ENCODE measurements around the gene UGCG.
A peak's percentile ranks its signal among the peaks of the same experiment; 100 is the strongest.
"Not testable (repeated sequence)": the region's sequence is repeated elsewhere in the genome, so short reads cannot be mapped to it uniquely, and the experiment has no call there.

UGCG gene

DNA sequence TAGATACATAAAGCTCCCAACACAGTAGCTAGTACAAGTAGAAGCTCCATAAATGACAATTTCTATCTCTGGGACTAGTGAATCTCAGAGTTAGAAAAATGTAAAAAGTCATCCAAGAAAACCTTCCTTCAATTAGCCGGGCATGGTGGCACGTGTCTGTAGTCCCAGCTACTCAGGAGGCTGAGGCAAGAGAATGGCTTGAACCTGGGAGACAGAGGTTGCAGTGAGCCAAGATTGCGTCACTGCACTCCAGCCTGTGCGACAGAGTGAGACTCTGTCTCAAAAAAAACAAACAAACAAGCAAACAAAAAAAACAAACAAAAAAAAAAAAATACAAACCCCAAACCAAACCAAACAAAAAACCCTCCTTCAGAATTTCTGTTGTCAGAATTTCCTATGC lies 63.9 kb downstream of the UGCG start:
- Mint-ChIP-seq H3K27me3 (peaks cover 38% of the 10 kb centered on the region), H3K4me1 (peaks cover 23% of the 10 kb centered on the region)
- H3K9me3 Mint-ChIP-seq, H3K27ac Mint-ChIP-seq, H3K4me3 Mint-ChIP-seq, H3K36me3 Mint-ChIP-seq, DNase-seq: not testable (repeated sequence)
- CTCF ChIA-PET, result interaction anchor here (0.8 kb wide), 1 partner anchor 362 kb away, joined by 3 read pairs; no protein-coding TSS in a partner anchor

DNA sequence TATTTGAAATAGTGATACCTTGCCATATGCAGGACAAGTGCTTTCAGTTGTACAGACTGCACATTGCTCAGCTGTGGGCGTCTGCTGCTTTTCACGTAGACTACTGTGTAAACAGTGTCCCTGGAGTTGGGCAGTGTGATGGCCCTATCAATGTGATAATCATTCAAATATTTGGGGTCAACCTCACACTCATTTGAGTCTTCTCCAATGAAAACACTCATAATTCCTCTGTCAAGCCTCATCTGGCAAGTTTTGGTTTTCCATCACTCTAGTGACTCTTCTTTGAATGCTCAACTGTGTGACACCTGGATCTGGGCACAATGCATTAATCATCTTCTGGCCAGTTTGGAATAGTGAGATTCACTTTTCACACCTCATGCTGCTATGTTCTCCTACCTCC lies 64.4 kb downstream of the UGCG start:
- no peaks in the 10 kb centered on the region for H3K9me3 Mint-ChIP-seq
- CTCF ChIA-PET, result interaction anchor here (0.6 kb wide), 1 partner anchor 10 kb away, joined by 3 read pairs; no protein-coding TSS in a partner anchor
- no peak overlapping the region for H3K27ac Mint-ChIP-seq
- DNase-seq, result no peak
- H3K27me3 Mint-ChIP-seq, result peaks cover 35% of the 10 kb centered on the region
- no peak overlapping the region for H3K4me3 Mint-ChIP-seq
- peaks cover 20% of the 10 kb centered on the region for H3K4me1 Mint-ChIP-seq
- H3K36me3 Mint-ChIP-seq, result no peaks in the 10 kb centered on the region

DNA sequence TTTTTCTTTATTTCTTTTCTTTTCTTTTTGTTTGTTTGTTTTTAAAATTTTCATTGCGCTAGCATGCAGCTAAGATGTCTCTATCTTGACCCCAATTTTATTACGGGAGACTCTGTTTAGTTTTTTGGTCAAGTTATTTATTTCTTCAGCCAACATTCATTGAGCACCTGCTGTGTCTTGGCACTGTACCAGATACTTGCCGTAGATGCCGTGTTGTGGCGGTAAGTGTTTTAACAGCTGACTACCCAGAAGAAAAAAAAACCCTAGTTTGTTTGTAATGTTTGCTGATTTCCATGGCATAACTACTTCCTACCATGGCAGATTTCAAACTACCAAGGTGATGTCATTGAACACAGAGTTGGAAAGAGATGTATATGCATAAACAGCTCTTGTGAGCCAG lies 65.0 kb downstream of the UGCG start:
- DNase-seq, result no peak
- Mint-ChIP-seq H3K4me3 (no peak overlapping the region), H3K36me3 (no peaks in the 10 kb centered on the region), H3K9me3 (no peaks in the 10 kb centered on the region), H3K27me3 (peaks cover 34% of the 10 kb centered on the region), H3K27ac (no peak overlapping the region), H3K4me1 (peaks cover 20% of the 10 kb centered on the region)
- CTCF ChIA-PET, result no interaction called here

DNA sequence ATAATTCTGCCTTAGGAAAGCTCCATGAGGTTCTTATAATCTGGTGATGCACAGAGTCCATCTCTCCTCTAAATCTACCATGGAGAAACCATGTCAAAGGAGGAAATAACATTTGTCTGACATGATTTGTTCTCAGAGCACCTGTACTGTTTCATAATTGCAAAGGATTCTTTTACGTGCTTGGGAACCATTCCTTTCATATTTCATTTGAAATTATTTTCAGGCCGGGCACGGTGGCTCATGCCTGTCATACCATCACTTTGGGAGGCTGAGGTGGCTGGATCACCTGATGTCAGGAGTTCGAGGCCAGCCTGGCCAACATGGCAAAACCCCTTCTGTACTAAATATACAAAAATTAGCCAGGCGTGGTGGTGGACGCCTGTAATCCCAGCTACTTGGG lies 65.4 kb downstream of the UGCG start:
- Mint-ChIP-seq H3K27me3 (peaks cover 37% of the 10 kb centered on the region), H3K36me3 (no peaks in the 10 kb centered on the region), H3K27ac (no peak overlapping the region), H3K4me3 (no peak overlapping the region), H3K4me1 (peaks cover 20% of the 10 kb centered on the region), H3K9me3 (no peaks in the 10 kb centered on the region)
- no peak for DNase-seq
- CTCF ChIA-PET, result no interaction called here

DNA sequence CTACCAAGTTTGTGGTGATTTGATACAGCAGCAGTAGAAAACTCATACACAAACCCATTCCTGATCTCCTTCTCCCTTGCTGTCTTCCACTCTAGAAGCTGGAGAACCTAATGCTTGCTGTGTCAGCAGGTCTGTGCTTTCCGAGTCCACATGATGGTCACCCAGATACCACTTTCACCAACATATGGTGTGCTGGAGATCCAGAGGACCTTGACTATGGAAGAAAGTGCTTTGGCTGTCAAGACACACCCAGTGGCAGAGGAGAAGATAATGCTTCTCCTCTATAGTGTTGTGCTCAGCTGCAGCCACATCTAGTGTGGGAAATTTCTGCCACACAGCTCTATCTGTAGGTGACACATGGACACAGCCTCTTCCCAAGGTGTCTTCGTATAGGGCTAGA lies 67.4 kb downstream of the UGCG start:
- Mint-ChIP-seq H3K4me1 (peaks cover 4% of the 10 kb centered on the region), H3K36me3 (no peaks in the 10 kb centered on the region), H3K4me3 (no peak overlapping the region), H3K27me3 (peaks cover 39% of the 10 kb centered on the region), H3K9me3 (no peaks in the 10 kb centered on the region), H3K27ac (no peak overlapping the region)
- no peak for DNase-seq
- CTCF ChIA-PET, result no interaction called here

DNA sequence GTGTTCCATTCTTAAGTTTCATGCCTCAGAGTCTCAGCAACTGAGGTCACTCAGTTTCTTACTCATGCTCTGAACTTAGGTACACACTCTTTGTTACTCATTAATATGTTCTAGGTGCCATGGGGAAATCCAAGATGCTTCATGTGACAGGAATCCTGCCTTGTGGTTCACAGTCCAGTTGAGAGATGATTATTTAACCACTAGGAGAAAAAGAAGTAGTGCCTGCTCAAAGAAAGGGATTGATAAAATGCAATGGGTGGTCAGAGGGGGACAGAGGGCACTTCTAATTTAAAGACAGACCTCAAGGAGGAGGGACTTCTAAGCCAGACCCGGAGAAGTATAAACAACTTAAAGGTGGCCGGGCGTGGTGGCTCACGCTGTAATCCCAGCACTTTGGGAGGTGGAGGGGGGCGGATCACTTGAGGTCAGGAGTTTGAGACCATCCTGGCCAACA lies 69.0 kb downstream of the UGCG start:
- no peaks in the 10 kb centered on the region for H3K36me3 Mint-ChIP-seq
- no peak for DNase-seq
- H3K27ac Mint-ChIP-seq, result no peak overlapping the region

DNA sequence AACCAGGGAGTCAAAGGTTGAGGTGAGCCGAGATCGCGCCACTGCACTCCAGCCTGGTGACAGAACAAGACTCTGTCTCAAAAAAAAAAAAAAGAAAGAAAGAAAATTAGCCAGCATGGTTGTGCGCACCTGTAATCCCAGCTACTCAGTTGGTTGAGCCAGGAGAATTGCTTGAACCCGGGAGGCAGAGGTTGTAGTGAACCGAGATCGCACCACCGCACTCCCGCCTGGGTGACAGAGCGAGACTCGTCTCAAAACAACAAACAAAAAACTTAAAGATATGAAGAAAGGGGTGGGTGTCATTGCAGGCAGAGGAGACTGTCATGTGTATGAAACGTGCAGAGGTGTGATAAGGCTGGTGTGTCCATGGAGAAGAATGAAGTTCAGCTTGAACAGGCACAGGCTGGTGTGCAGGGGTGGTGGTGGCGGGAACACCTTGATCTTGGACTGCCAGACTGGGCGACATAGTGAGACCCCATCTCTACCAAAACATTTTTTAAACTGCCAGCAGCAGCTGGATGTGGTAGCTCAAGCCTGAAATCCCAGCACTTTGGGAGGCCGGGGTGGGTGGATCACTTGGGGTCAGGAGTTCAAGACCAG lies 69.6 kb downstream of the UGCG start:
- H3K36me3 Mint-ChIP-seq, result no peaks in the 10 kb centered on the region
- H3K4me1 Mint-ChIP-seq, result no peaks in the 10 kb centered on the region
- CTCF ChIA-PET, result no interaction called here
- no peak for DNase-seq
- H3K4me3 Mint-ChIP-seq, result no peak overlapping the region
- H3K9me3 Mint-ChIP-seq, result no peaks in the 10 kb centered on the region
- H3K27me3 Mint-ChIP-seq, result peaks cover 25% of the 10 kb centered on the region
- H3K27ac Mint-ChIP-seq, result no peak overlapping the region

More for the DNA sequence above, 69.0 kb downstream of the UGCG start:
- CTCF ChIA-PET, result no interaction called here
- Mint-ChIP-seq H3K4me1 (no peaks in the 10 kb centered on the region), H3K27me3 (peaks cover 32% of the 10 kb centered on the region), H3K4me3 (no peak overlapping the region), H3K9me3 (no peaks in the 10 kb centered on the region)

DNA sequence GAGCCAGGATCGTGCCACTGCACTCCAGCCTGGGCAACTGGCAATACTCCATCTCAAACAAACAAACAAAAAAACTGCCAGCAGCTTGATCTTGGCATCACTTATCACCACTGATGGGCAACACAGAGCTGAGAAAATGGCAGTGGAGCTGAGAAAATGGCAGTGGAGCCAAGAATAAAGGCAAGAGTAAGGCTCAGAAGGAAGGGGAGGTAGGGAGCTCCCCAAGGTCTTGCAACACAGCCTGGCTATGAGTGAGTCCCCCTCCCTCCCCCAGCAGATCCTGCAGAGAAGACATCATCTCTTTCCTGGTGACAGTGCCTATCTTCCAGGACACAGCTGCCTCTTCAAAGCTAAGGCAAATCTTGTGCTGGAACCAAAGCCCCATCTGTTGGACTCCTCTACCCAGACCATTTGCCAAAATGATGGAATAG lies 70.3 kb downstream of the UGCG start:
- DNase-seq, result no peak

DNA sequence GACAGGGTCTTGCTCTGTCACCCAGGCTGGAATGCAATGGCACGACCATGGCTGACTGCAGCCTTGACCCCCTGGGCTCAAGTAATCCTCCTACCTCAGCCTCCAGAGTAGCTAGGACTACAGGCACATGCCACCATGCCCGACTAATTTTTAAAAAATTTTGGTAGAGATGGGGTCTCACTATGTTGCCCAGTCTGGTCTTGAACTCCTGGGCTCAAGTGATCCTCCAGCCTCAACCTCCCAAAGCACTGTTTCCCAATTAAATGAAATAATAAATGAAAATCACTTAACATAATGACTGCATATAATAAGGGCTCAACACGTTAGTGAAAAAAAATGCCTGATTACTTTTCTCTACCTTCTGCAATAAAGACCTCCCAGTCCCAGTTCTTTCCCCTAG lies 71.0 kb downstream of the UGCG start:
- no peak overlapping the region for H3K4me3 Mint-ChIP-seq
- CTCF ChIA-PET, result no interaction called here

More for the DNA sequence above, 70.3 kb downstream of the UGCG start:
- no peak overlapping the region for H3K4me3 Mint-ChIP-seq
- no peaks in the 10 kb centered on the region for H3K4me1 Mint-ChIP-seq
- H3K27ac Mint-ChIP-seq, result no peak overlapping the region
- no peaks in the 10 kb centered on the region for H3K36me3 Mint-ChIP-seq
- CTCF ChIA-PET, result no interaction called here
- H3K27me3 Mint-ChIP-seq, result peaks cover 21% of the 10 kb centered on the region
- H3K9me3 Mint-ChIP-seq, result no peaks in the 10 kb centered on the region

DNA sequence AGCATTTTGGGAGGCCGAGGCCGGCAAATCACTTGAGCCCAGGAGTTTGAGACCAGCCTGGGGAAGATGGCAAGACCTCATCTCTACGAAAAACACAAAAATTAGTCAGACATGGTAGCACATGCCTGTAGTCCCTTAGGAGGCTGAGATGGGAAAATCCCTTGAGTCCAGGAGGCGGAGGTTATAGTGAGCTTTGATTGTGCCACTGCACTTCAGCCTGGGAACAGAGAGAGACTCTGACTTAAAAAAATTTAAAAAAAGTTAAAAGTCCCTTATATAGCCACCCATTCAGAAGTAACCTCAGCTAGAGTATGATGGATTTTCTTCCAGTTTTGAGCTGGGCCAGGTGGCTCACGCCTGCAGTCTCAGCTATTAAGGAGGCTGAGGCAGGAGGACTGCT lies 72.4 kb downstream of the UGCG start:
- Mint-ChIP-seq H3K36me3 (no peaks in the 10 kb centered on the region), H3K4me1 (no peaks in the 10 kb centered on the region), H3K9me3 (no peaks in the 10 kb centered on the region), H3K27ac (no peak overlapping the region), H3K4me3 (no peak overlapping the region), H3K27me3 (peaks cover 12% of the 10 kb centered on the region)
- CTCF ChIA-PET, result no interaction called here
- DNase-seq, result no peak

More for the DNA sequence above, 71.0 kb downstream of the UGCG start:
- Mint-ChIP-seq H3K36me3 (no peaks in the 10 kb centered on the region), H3K4me1 (no peaks in the 10 kb centered on the region), H3K27me3 (peaks cover 16% of the 10 kb centered on the region), H3K27ac (no peak overlapping the region), H3K9me3 (no peaks in the 10 kb centered on the region)
- DNase-seq, result no peak

DNA sequence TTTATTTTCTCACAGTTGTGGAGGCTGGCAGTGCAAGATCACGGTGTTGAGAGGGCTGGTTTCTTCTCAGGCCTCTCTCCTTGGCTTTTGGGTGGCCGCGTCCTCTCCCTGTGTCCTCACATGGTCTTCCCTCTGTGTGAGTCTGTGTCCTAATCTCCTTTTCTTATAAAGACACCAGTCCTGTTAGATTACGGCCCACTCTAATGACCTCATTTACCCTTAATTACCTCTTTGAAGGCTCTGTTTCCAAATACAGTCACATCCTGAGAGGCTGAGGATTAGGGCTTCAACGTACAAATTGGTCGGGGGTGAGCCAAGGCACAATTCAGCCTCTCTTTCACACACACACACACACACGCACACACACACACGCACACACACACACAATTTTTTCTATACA lies 73.0 kb downstream of the UGCG start:
- H3K9me3 Mint-ChIP-seq, result no peaks in the 10 kb centered on the region
- no peaks in the 10 kb centered on the region for H3K4me1 Mint-ChIP-seq
- no peak overlapping the region for H3K4me3 Mint-ChIP-seq
- H3K27ac Mint-ChIP-seq, result no peak overlapping the region
- H3K27me3 Mint-ChIP-seq, result peaks cover 14% of the 10 kb centered on the region
- no peak for DNase-seq
- H3K36me3 Mint-ChIP-seq, result no peaks in the 10 kb centered on the region
- CTCF ChIA-PET, result no interaction called here

DNA sequence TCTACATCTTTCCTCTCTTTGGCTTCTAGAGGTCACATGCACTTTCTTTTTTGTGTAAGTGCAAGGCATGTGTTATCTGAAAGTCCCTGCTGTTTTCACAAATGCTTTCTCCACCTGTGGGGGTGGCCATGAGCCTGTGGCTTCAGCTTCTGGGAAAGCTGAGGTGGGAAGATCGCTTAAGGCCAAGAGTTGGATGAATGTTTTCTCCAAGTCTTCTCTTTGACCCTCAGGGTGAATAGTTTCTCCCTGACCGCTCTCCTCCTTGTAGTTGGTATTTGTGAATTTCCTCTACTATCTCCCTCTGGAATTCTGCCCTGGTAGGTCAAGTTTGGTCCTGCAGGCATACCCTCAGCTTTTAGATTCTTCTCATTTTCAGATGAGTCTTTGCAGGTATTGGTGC lies 74.2 kb downstream of the UGCG start:
- CTCF ChIA-PET, result no interaction called here
- no peaks in the 10 kb centered on the region for H3K36me3 Mint-ChIP-seq
- H3K4me3 Mint-ChIP-seq, result no peak overlapping the region
- no peaks in the 10 kb centered on the region for H3K9me3 Mint-ChIP-seq
- no peak for DNase-seq
- H3K27ac Mint-ChIP-seq, result no peak overlapping the region
- H3K27me3 Mint-ChIP-seq, result peaks cover 14% of the 10 kb centered on the region
- H3K4me1 Mint-ChIP-seq, result no peaks in the 10 kb centered on the region

DNA sequence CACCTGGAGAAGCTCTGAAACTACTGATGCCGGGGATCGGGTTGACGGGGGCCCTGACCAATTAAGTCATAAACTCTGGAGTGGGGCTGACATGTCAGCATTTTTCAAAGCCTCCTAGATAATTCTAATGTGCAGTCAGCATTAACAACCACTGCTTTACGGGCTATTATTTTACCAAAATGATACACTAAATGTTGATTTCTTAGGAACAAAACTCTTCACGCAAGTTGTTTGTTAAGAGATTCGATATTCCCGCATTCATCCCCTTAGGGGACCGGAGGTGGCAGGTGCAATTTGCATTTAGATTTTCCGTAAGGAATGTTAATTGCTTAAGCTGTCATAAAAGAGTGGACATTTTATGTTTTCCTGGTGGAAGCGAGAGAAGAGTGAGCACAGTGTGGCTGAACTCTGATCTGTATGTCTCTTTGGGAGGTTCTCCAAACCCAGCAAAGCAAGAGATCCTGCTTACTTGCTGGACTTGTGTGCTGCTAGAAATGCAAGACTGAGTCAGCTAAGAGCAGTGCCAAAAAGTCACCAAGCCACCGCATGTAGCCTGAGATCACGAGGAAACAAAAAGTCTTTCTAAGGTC lies 77.6 kb downstream of the UGCG start:
- H3K4me3 Mint-ChIP-seq, result no peak overlapping the region
- H3K27ac Mint-ChIP-seq, result no peak overlapping the region
- H3K36me3 Mint-ChIP-seq, result no peaks in the 10 kb centered on the region
- H3K4me1 Mint-ChIP-seq, result peaks cover 4% of the 10 kb centered on the region
- H3K9me3 Mint-ChIP-seq, result no peaks in the 10 kb centered on the region
- CTCF ChIA-PET, result interaction anchor here (0.6 kb wide), 1 partner anchor 57 kb away, joined by 3 read pairs; no protein-coding TSS in a partner anchor
- no peak for DNase-seq
- H3K27me3 Mint-ChIP-seq, result peaks cover 10% of the 10 kb centered on the region

DNA sequence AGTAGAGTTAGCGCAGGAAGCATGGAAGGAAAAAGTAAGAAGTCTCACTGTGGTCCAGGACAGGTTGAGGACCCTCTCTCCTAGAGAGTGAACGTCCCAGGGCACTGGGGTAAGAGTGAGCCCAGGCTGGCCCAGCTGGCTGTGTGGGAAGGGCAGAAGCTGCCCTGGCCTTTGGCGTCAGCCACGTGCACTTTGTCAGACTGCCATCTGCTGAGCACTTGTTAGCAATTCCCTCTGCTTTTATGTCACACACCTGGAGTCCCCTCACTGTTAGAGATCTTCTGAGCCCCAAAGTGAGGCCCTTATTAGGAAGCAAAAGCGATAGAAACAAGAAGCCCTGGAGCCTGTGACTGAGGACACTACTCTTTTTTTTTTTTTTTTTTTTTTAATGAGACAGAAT lies 79.1 kb downstream of the UGCG start:
- Mint-ChIP-seq H3K9me3 (no peaks in the 10 kb centered on the region), H3K27ac (no peak overlapping the region), H3K4me3 (no peak overlapping the region), H3K4me1 (peaks cover 4% of the 10 kb centered on the region), H3K27me3 (peaks cover 14% of the 10 kb centered on the region), H3K36me3 (no peaks in the 10 kb centered on the region)
- peak; percentile 25 for DNase-seq
- CTCF ChIA-PET, result interaction anchor here (0.6 to 1.4 kb wide), 4 partner anchors 33 to 241 kb away, joined by 3 to 6 read pairs (median 3); no protein-coding TSS in a partner anchor

DNA sequence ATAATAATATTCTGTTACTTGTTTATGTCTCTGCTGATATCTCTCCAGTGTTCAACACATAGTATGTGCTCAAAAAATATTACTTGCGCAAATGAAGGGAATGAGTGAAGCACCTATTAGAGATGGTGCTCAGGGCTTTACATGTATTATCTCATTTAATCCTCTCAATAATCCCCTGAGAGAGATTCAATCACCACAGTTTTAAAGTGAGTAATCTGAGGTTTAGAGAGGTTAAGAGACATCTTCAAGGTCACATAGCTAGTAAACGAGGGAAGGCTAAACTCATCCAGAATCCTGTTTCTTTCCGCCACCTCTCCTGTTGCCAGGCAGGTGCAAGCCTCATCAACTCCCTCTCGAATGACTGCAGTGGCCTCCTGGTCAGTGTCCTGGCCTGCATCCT lies 82.0 kb downstream of the UGCG start:
- peaks cover 12% of the 10 kb centered on the region for H3K4me1 Mint-ChIP-seq
- H3K27me3 Mint-ChIP-seq, result peaks cover 22% of the 10 kb centered on the region
- no peak overlapping the region for H3K4me3 Mint-ChIP-seq
- H3K27ac Mint-ChIP-seq, result no peak overlapping the region
- DNase-seq, result no peak
- CTCF ChIA-PET, result no interaction called here
- no peaks in the 10 kb centered on the region for H3K36me3 Mint-ChIP-seq
- H3K9me3 Mint-ChIP-seq, result no peaks in the 10 kb centered on the region

Measured in activated naive CD4-positive, alpha-beta T cell treated with anti-CD3 and anti-CD28 coated beads, Interleukin-2, amount 10 ng/mL, durations not matched to agents 7 days and 5 days (primary cell).